HepG2 (cell line): ENCODE data around the gene OSBPL2. TPM values are rescaled to one million over a fixed set of nuclear protein-coding genes. Genes with fewer than 3 reads are reported as not detected.

Experiments
- ATAC-seq: fragments of 200-7000 bp; cut with Tn5 transposase; 3 replicates; pipeline ENCODE4 v1.9.1; 2020; ENCODE audit warnings: mild to moderate bottlenecking, moderate library complexity
- BruUV-seq: library from RNA; stranded (reverse); fragments of 400-500 nt; replicated peaks from 2 replicates; lab custom pipeline; 2021; lab: Mats Ljungman, UMichigan
- CTCF ChIA-PET: fragments of 300-600 bp; formaldehyde crosslinking; extraction: SDS; loops from one replicate; lab custom pipeline; 2021; ENCODE audit warnings: low total read pairs, inconsistent platforms, low intra/inter-chr PET ratio; lab: Yijun Ruan, JAX
- POLR2A ChIA-PET: fragments of 350-600 bp; sonication (Branson Sonifier 250); formaldehyde crosslinking; loops from one replicate; lab custom pipeline; 2020; ENCODE audit warnings: antibody characterized with exemption, inconsistent platforms; lab: Yijun Ruan, JAX
- DNase-seq: peaks from one replicate; pipeline ENCODE4 v3.0.0-alpha.2; 2015; ENCODE audit warnings: low spot score
- FAIRE-seq: peaks from 3 replicates; lab custom pipeline; 2011; peaks lifted over from hg19 to GRCh38; lab: Jason Lieb, UNC
- H2AFZ ChIP-seq: one replicate; pipeline ENCODE4 v1.6.1; 2011; ENCODE audit warnings: low read length, inconsistent platforms
- H3K27ac ChIP-seq: fragments of 300-600 bp; 3 replicates; pipeline ENCODE4 v1.8.0; 2011; ENCODE audit warnings: mixed run types, mild to moderate bottlenecking, mixed read lengths, low read length, inconsistent platforms; ENCODE audit not compliant: insufficient read depth; ENCODE audit errors: extremely low read length
- H3K27me3 ChIP-seq, 2 experiments: fragments of 200-600 bp in 1 of 2; 2 replicates in 1 of 2; 3 replicates in 1 of 2; pipeline versions ENCODE4 v1.6.0 to v1.8.0; 2011; ENCODE audit warnings: low read length in 2 of 2, mild to moderate bottlenecking in 2 of 2, moderate library complexity in 2 of 2, inconsistent platforms in 1 of 2; ENCODE audit not compliant: insufficient read depth in 2 of 2, control insufficient read depth in 1 of 2
- H3K36me3 ChIP-seq, 2 experiments: fragments of 200-600 bp in 1 of 2; replicated peaks in 1 of 2; 2 replicates in 1 of 2; 3 replicates in 1 of 2; pipeline versions ENCODE4 v1.5.1 to v1.8.0; 2011; ENCODE audit warnings: low read length in 2 of 2, inconsistent platforms in 1 of 2; ENCODE audit not compliant: insufficient read depth in 2 of 2, control insufficient read depth in 1 of 2
- H3K4me1 ChIP-seq: 2 replicates; pipeline ENCODE4 v1.5.1; 2012; ENCODE audit warnings: low read length, inconsistent platforms; ENCODE audit not compliant: insufficient read depth
- H3K4me2 ChIP-seq: 2 replicates; pipeline ENCODE4 v1.6.0; 2011; ENCODE audit warnings: low read depth, low read length, inconsistent platforms
- H3K4me3 ChIP-seq, 3 experiments: fragments of 200-600 bp in 1 of 3; sonication (generic), shearing (Covaris generic) in 1 of 3; replicated peaks in 1 of 3; 2 replicates each; pipeline ENCODE4 v1.5.1; 2011 to 2016; ENCODE audit warnings: low read length in 3 of 3, inconsistent platforms in 2 of 3, low read depth in 2 of 3, mild to moderate bottlenecking in 2 of 3, control low read depth in 1 of 3, mixed read lengths in 1 of 3; ENCODE audit not compliant: insufficient read depth in 1 of 3
- H3K79me2 ChIP-seq: one replicate; pipeline ENCODE4 v1.6.1; 2011; ENCODE audit warnings: low read length, inconsistent platforms; ENCODE audit not compliant: insufficient read depth
- H3K9ac ChIP-seq: 2 replicates; pipeline ENCODE4 v1.6.0; 2011; ENCODE audit warnings: mild to moderate bottlenecking, low read depth, low read length, inconsistent platforms; ENCODE audit not compliant: insufficient read depth
- H3K9me3 ChIP-seq: 2 replicates; pipeline ENCODE4 v1.5.1; 2012; ENCODE audit warnings: mild to moderate bottlenecking, low read length
- H4K20me1 ChIP-seq: 2 replicates; pipeline ENCODE4 v1.6.0; 2011; ENCODE audit warnings: inconsistent platforms, mild to moderate bottlenecking, low read length, moderate library complexity; ENCODE audit not compliant: insufficient read depth
- DPF2 ChIP-seq: sonication (generic); formaldehyde crosslinking; IDR thresholded peaks from 2 replicates; pipeline ENCODE4 v1.4.0; 2020; ENCODE audit warnings: mild to moderate bottlenecking, low read depth, missing genetic modification reagents, borderline replicate concordance
- EP300 ChIP-seq, 3 experiments: sonication (generic) in 1 of 3; formaldehyde crosslinking in 1 of 3; IDR thresholded peaks; 2 replicates each; pipeline versions ENCODE4 v1.5.1 to v1.6.1; 2011 to 2020; ENCODE audit warnings: low read depth in 2 of 3, low read length in 2 of 3, borderline replicate concordance in 1 of 3, improper control_type of control experiment in 1 of 3, mild to moderate bottlenecking in 1 of 3, missing genetic modification reagents in 1 of 3, moderate library complexity in 1 of 3
- EZH2 ChIP-seq: conservative IDR thresholded peaks from 2 replicates; pipeline ENCODE4 v1.6.1; 2012; ENCODE audit warnings: mild to moderate bottlenecking, low read depth, low read length, moderate library complexity
- GATA4 ChIP-seq: sonication (generic); IDR thresholded peaks from 2 replicates; pipeline ENCODE4 v1.6.1; 2016; ENCODE audit warnings: antibody characterized with exemption, low read depth, borderline replicate concordance
- RCOR2 ChIP-seq: IDR thresholded peaks from 2 replicates; pipeline ENCODE4 v1.6.1; 2016; ENCODE audit warnings: missing biosample characterization, missing genetic modification reagents
- SMYD3 ChIP-seq: sonication (generic); formaldehyde crosslinking; IDR thresholded peaks from 2 replicates; pipeline ENCODE4 v1.8.1; 2023; ENCODE audit warnings: mild to moderate bottlenecking, missing genetic modification reagents
- TGIF2 ChIP-seq: IDR thresholded peaks from 2 replicates; pipeline ENCODE4 v1.6.1; 2016; ENCODE audit warnings: control low read depth, missing compliant biosample characterization
- TRIM24 ChIP-seq: sonication (generic); formaldehyde crosslinking; IDR thresholded peaks from 2 replicates; pipeline ENCODE4 v1.8.0; 2022; ENCODE audit warnings: mild to moderate bottlenecking, missing genetic modification reagents
- ZNF331 ChIP-seq: sonication (generic); formaldehyde crosslinking; IDR thresholded peaks from 2 replicates; pipeline ENCODE4 v1.4.0; 2020; ENCODE audit warnings: missing genetic modification reagents
- ZNF451 ChIP-seq: sonication (generic); formaldehyde crosslinking; IDR thresholded peaks from 2 replicates; pipeline ENCODE4 v1.5.0; 2020; ENCODE audit warnings: mild to moderate bottlenecking, missing genetic modification reagents
- ZNF550 ChIP-seq: sonication (generic); formaldehyde crosslinking; IDR thresholded peaks from 2 replicates; pipeline ENCODE4 v1.4.0; 2020; ENCODE audit warnings: mild to moderate bottlenecking, missing genetic modification reagents, borderline replicate concordance
- whole genome bisulfite sequencing: methylation state at CpG from one replicate; pipeline ENCODE4 v1.1.6; 2017; ENCODE audit warnings: low lambda C conversion rate; 5-methylcytosine and 5-hydroxymethylcytosine counted together
- in situ Hi-C: cut with HindIII; loops from 2 replicates; pipeline ENCODE4 v1.10.0; 2017; ENCODE audit warnings: low pct_unique_long_range_greater_than_20kb; ENCODE audit not compliant: extremely low pct_ligation_motif_present
- intact Hi-C: fragments of 100-400 bp; cut with micrococcal nuclease; formaldehyde crosslinking; loops from one replicate; pipeline ENCODE4 v1.10.0; 2022; ENCODE audit not compliant: unreplicated experiment
- polyA plus RNA-seq, 8 experiments: library from polyadenylated mRNA; depleted of rRNA in 3 of 8; stranded (reverse) in 7 of 8; unstranded in 1 of 8; fragments of >200 nt; fragmentation: Illumina TruSeq in 4 of 8; extraction: Trizol in 4 of 8; gene quantifications; 2 replicates each; pipeline versions ENCODE4 v1.2.1 to v1.2.3, GENCODE V29; 2011 to 2016; ENCODE audit warnings: low read depth in 4 of 8, missing spikeins in 1 of 8, mixed read lengths in 1 of 8; ENCODE audit not compliant: insufficient read depth in 1 of 8
- total RNA-seq, 5 experiments: library from RNA; depleted of rRNA; stranded (reverse); fragments of >200 nt; fragmentation: Illumina TruSeq; extraction: Trizol; gene quantifications; 2 replicates each; pipeline ENCODE4 v1.2.3, GENCODE V29; 2016; ENCODE audit warnings: low read depth in 1 of 5
- TF ChIP-seq, protein P1 (sequence below): sonication (generic); formaldehyde crosslinking; IDR thresholded peaks from 2 replicates; pipeline ENCODE4 v1.4.0; 2020; ENCODE audit warnings: missing genetic modification reagents
- TF ChIP-seq, protein P2 (sequence below): fragments of 450-650 bp; IDR thresholded peaks from 2 replicates; pipeline ENCODE4 v1.6.1; 2016
- TF ChIP-seq, protein P3 (sequence below): sonication (generic); formaldehyde crosslinking; IDR thresholded peaks from 2 replicates; pipeline ENCODE4 v1.5.1; 2020; ENCODE audit warnings: mild to moderate bottlenecking, missing genetic modification reagents, borderline replicate concordance

OSBPL2 gene
- total and polyA plus RNA-seq, 2 of the 13 experiments (the other 11 are each of a cell fraction or from before 2014, with no cell fraction given): 18.5 to 37.4 TPM

- H4K20me1 ChIP-seq: peaks cover 8% of the 10 kb centered on the region; the same call in 1 of the 2 replicates
- ChIA-PET CTCF (no interaction called here), POLR2A (no interaction called here)
- H3K4me3 ChIP-seq: no peak overlapping the region
- H3K27ac ChIP-seq: no peak overlapping the region
- no peak overlapping the region for H3K9ac ChIP-seq
- H3K27me3 ChIP-seq: no peaks in the 10 kb centered on the region
- 0 out of 2 replicates have a peak, but pooled peaks cover 7% of the 10 kb centered on the region for H3K4me1 ChIP-seq
- no peaks in the 10 kb centered on the region for H3K79me2 ChIP-seq
- H3K9me3 ChIP-seq: no peaks in the 10 kb centered on the region
- no peak overlapping the region for H3K4me2 ChIP-seq
- no peak for FAIRE-seq
- ATAC-seq: peak; percentile 36
- in situ Hi-C loops: no loop called here
- no TSS peak for BruUV-seq
- H3K36me3 ChIP-seq: peaks cover 42 to 62% of the 10 kb centered on the region in 2 experiments
- no peak for DNase-seq
- 100% methylated on average over 6 of the region's 10 CpGs for WGBS
- no peak overlapping the region for H2AFZ ChIP-seq
- intact Hi-C loops: no loop called here
- TF ChIP-seq ZNF331 (CRISPR knock-in tag): no peak
- no peak for TF ChIP-seq TRIM24 (CRISPR knock-in tag)
- TF ChIP-seq RCOR2 (CRISPR knock-in tag): no peak
- TF ChIP-seq, protein P1, sequence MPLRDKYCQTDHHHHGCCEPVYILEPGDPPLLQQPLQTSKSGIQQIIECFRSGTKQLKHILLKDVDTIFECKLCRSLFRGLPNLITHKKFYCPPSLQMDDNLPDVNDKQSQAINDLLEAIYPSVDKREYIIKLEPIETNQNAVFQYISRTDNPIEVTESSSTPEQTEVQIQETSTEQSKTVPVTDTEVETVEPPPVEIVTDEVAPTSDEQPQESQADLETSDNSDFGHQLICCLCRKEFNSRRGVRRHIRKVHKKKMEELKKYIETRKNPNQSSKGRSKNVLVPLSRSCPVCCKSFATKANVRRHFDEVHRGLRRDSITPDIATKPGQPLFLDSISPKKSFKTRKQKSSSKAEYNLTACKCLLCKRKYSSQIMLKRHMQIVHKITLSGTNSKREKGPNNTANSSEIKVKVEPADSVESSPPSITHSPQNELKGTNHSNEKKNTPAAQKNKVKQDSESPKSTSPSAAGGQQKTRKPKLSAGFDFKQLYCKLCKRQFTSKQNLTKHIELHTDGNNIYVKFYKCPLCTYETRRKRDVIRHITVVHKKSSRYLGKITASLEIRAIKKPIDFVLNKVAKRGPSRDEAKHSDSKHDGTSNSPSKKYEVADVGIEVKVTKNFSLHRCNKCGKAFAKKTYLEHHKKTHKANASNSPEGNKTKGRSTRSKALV (CRISPR knock-in tag): no peak
- no peak for TF ChIP-seq ZNF550
- TF ChIP-seq EP300 (IDR thresholded peaks at IDR 0.05; ENCODE audit: low read depth in 2 of 2, low read length in 2 of 2): no peak
- no peak for TF ChIP-seq EP300 (CRISPR knock-in tag; IDR thresholded peaks at IDR 0.05; ENCODE audit: borderline replicate concordance)
- TF ChIP-seq EZH2: no peak
- no peak for TF ChIP-seq DPF2 (CRISPR knock-in tag)
- TF ChIP-seq TGIF2: no peak
- TF ChIP-seq SMYD3 (CRISPR knock-in tag): no peak
- TF ChIP-seq, protein P2, sequence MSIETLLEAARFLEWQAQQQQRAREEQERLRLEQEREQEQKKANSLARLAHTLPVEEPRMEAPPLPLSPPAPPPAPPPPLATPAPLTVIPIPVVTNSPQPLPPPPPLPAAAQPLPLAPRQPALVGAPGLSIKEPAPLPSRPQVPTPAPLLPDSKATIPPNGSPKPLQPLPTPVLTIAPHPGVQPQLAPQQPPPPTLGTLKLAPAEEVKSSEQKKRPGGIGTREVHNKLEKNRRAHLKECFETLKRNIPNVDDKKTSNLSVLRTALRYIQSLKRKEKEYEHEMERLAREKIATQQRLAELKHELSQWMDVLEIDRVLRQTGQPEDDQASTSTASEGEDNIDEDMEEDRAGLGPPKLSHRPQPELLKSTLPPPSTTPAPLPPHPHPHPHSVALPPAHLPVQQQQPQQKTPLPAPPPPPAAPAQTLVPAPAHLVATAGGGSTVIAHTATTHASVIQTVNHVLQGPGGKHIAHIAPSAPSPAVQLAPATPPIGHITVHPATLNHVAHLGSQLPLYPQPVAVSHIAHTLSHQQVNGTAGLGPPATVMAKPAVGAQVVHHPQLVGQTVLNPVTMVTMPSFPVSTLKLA: no peak
- TF ChIP-seq, protein P3, sequence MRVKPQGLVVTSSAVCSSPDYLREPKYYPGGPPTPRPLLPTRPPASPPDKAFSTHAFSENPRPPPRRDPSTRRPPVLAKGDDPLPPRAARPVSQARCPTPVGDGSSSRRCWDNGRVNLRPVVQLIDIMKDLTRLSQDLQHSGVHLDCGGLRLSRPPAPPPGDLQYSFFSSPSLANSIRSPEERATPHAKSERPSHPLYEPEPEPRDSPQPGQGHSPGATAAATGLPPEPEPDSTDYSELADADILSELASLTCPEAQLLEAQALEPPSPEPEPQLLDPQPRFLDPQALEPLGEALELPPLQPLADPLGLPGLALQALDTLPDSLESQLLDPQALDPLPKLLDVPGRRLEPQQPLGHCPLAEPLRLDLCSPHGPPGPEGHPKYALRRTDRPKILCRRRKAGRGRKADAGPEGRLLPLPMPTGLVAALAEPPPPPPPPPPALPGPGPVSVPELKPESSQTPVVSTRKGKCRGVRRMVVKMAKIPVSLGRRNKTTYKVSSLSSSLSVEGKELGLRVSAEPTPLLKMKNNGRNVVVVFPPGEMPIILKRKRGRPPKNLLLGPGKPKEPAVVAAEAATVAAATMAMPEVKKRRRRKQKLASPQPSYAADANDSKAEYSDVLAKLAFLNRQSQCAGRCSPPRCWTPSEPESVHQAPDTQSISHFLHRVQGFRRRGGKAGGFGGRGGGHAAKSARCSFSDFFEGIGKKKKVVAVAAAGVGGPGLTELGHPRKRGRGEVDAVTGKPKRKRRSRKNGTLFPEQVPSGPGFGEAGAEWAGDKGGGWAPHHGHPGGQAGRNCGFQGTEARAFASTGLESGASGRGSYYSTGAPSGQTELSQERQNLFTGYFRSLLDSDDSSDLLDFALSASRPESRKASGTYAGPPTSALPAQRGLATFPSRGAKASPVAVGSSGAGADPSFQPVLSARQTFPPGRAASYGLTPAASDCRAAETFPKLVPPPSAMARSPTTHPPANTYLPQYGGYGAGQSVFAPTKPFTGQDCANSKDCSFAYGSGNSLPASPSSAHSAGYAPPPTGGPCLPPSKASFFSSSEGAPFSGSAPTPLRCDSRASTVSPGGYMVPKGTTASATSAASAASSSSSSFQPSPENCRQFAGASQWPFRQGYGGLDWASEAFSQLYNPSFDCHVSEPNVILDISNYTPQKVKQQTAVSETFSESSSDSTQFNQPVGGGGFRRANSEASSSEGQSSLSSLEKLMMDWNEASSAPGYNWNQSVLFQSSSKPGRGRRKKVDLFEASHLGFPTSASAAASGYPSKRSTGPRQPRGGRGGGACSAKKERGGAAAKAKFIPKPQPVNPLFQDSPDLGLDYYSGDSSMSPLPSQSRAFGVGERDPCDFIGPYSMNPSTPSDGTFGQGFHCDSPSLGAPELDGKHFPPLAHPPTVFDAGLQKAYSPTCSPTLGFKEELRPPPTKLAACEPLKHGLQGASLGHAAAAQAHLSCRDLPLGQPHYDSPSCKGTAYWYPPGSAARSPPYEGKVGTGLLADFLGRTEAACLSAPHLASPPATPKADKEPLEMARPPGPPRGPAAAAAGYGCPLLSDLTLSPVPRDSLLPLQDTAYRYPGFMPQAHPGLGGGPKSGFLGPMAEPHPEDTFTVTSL (CRISPR knock-in tag): no peak
- no peak for TF ChIP-seq ZNF451 (CRISPR knock-in tag)
- TF ChIP-seq GATA4: no peak
Measured at GRCh38 chr20:62272200-62272599, 33.9 kb downstream of the OSBPL2 start.
